Measurements from ENCODE around the gene ZNF493. TPM values are rescaled to one million over a fixed set of nuclear protein-coding genes. Genes with fewer than 3 reads are reported as not detected.

Gene ZNF493
- 10 to 100 TPM; 10.3 to 10.9 TPM for total RNA-seq

GRCh38 chr19:21396893-21397572, at the start of gene ZNF493:
ZNF493 (plus strand) TSS chr19:21397133; CDS start chr19:21397238, 105 bp downstream.
- peak; percentile 97 for DNase-seq
- Mint-ChIP-seq H3K9me3 (peaks cover 16% of the 10 kb centered on the region), H3K27me3 (ENCODE audit: low read depth) (no peaks in the 10 kb centered on the region), H3K4me1 (ENCODE audit: low read depth) (peaks cover 21% of the 10 kb centered on the region), H3K36me3 (ENCODE audit: low read depth) (peaks cover 39% of the 10 kb centered on the region), H3K27ac (peak within 1 kb of the TSS; percentile 92), H3K4me3 (peak within 1 kb of the TSS; percentile 96)
- intact Hi-C loops (cut with micrococcal nuclease), result loop anchor here (1.0 to 10.0 kb wide), 11 partner anchors 39 to 832 kb away; partner anchors contain the start of genes ZNF429, ZNF430, ZNF431 and ZNF66
- CTCF ChIA-PET, result no interaction called here

GRCh38 chr19:21352830-21353229, 44.1 kb upstream of the ZNF493 start:
- H3K27me3 Mint-ChIP-seq (ENCODE audit: low read depth), result no peaks in the 10 kb centered on the region
- CTCF ChIA-PET, result interaction anchor here (0.6 kb wide), 1 partner anchor 282 kb away, joined by 4 read pairs; no protein-coding TSS in a partner anchor
- no peak overlapping the region for H3K4me3 Mint-ChIP-seq
- no peak for DNase-seq
- intact Hi-C loops (cut with micrococcal nuclease), result loop anchor here (10.0 kb wide), 1 partner anchor 358 kb away; no protein-coding TSS in a partner anchor
- H3K27ac Mint-ChIP-seq, result no peak overlapping the region
- peaks cover 2% of the 10 kb centered on the region for H3K4me1 Mint-ChIP-seq (ENCODE audit: low read depth)
- H3K36me3 Mint-ChIP-seq (ENCODE audit: low read depth), result no peaks in the 10 kb centered on the region
- peaks cover 14% of the 10 kb centered on the region for H3K9me3 Mint-ChIP-seq

GRCh38 chr19:21358768-21359451, 38.0 kb upstream of the ZNF493 start, which contains the start of gene ZNF738:
ZNF738 (plus strand) TSS chr19:21359000; CDS start chr19:21359141, 141 bp downstream.
- intact Hi-C loops (cut with micrococcal nuclease), result loop anchor here (1.0 to 10.0 kb wide), 7 partner anchors 30 to 583 kb away; partner anchors contain the start of genes ZNF429, ZNF493, ZNF66 and ZNF708
- H3K4me1 Mint-ChIP-seq (ENCODE audit: low read depth), result peaks cover 8% of the 10 kb centered on the region
- peak within 1 kb of the TSS; percentile 93 for H3K27ac Mint-ChIP-seq
- CTCF ChIA-PET, result interaction anchor here (0.6 kb wide), 1 partner anchor 38 kb away, joined by 3 read pairs; no protein-coding TSS in a partner anchor
- peak within 1 kb of the TSS; percentile 99 for H3K4me3 Mint-ChIP-seq
- no peaks in the 10 kb centered on the region for H3K9me3 Mint-ChIP-seq
- no peaks in the 10 kb centered on the region for H3K27me3 Mint-ChIP-seq (ENCODE audit: low read depth)
- DNase-seq, result peak; percentile 93
- peaks cover 28% of the 10 kb centered on the region for H3K36me3 Mint-ChIP-seq (ENCODE audit: low read depth)

- Mint-ChIP-seq H3K36me3 (ENCODE audit: low read depth) (peaks cover 55% of the 10 kb centered on the region), H3K4me1 (ENCODE audit: low read depth) (peaks cover 8% of the 10 kb centered on the region), H3K27ac (no peak overlapping the region), H3K4me3 (no peak overlapping the region), H3K9me3 (peaks cover 6% of the 10 kb centered on the region), H3K27me3 (ENCODE audit: low read depth) (no peaks in the 10 kb centered on the region)
- DNase-seq, result no peak
- CTCF ChIA-PET, result no interaction called here
- intact Hi-C loops (cut with micrococcal nuclease), result no loop called here
Observed at GRCh38 chr19:21362291-21362690, 34.6 kb upstream of the ZNF493 start.

GRCh38 chr19:21383980-21384582, 12.9 kb upstream of the ZNF493 start:
- CTCF ChIA-PET, result no interaction called here
- H3K9me3 Mint-ChIP-seq, result peaks cover 70% of the 10 kb centered on the region
- H3K36me3 Mint-ChIP-seq (ENCODE audit: low read depth), result peaks cover 56% of the 10 kb centered on the region

GRCh38 chr19:21396121-21396520, 812 bp upstream of the ZNF493 start:
- Mint-ChIP-seq H3K27ac (no peak overlapping the region), H3K4me1 (ENCODE audit: low read depth) (peaks cover 21% of the 10 kb centered on the region), H3K4me3 (no peak overlapping the region), H3K36me3 (ENCODE audit: low read depth) (peaks cover 39% of the 10 kb centered on the region), H3K27me3 (ENCODE audit: low read depth) (no peaks in the 10 kb centered on the region), H3K9me3 (peaks cover 17% of the 10 kb centered on the region)
- CTCF ChIA-PET, result no interaction called here
- DNase-seq, result no peak
- intact Hi-C loops (cut with micrococcal nuclease), result loop anchor here (2.0 to 10.0 kb wide), 7 partner anchors 79 to 619 kb away; partner anchors contain the start of genes ZNF429, ZNF430, ZNF431 and ZNF66

More at GRCh38 chr19:21383980-21384582, 12.9 kb upstream of the ZNF493 start:
- intact Hi-C loops (cut with micrococcal nuclease), result no loop called here
- H3K4me1 Mint-ChIP-seq (ENCODE audit: low read depth), result no peaks in the 10 kb centered on the region
- no peak overlapping the region for H3K4me3 Mint-ChIP-seq
- DNase-seq, result no peak
- H3K27ac Mint-ChIP-seq, result no peak overlapping the region
- H3K27me3 Mint-ChIP-seq (ENCODE audit: low read depth), result no peaks in the 10 kb centered on the region

- Mint-ChIP-seq H3K9me3 (peaks cover 19% of the 10 kb centered on the region), H3K27me3 (ENCODE audit: low read depth) (no peaks in the 10 kb centered on the region), H3K4me3 (no peak overlapping the region), H3K36me3 (ENCODE audit: low read depth) (peaks cover 51% of the 10 kb centered on the region), H3K4me1 (ENCODE audit: low read depth) (peaks cover 28% of the 10 kb centered on the region), H3K27ac (no peak overlapping the region)
- CTCF ChIA-PET, result interaction anchor here (0.7 kb wide), 1 partner anchor 85 kb away, joined by 3 read pairs; no protein-coding TSS in a partner anchor
- intact Hi-C loops (cut with micrococcal nuclease), result loop anchor here (5.0 to 10.0 kb wide), 4 partner anchors 257 to 477 kb away; partner anchors contain the start of genes ZNF430, ZNF431 and ZNF85
- DNase-seq, result no peak
Observed at GRCh38 chr19:21398851-21399250, 1.9 kb downstream of the ZNF493 start.

- CTCF ChIA-PET, result no interaction called here
- Mint-ChIP-seq H3K27ac (no peak overlapping the region), H3K27me3 (ENCODE audit: low read depth) (no peaks in the 10 kb centered on the region), H3K4me3 (no peak overlapping the region), H3K9me3 (peaks cover 25% of the 10 kb centered on the region), H3K4me1 (ENCODE audit: low read depth) (peaks cover 27% of the 10 kb centered on the region), H3K36me3 (ENCODE audit: low read depth) (peaks cover 70% of the 10 kb centered on the region)
- intact Hi-C loops (cut with micrococcal nuclease), result no loop called here
- DNase-seq, result no peak
Observed at GRCh38 chr19:21402303-21402985, 5.5 kb downstream of the ZNF493 start.

GRCh38 chr19:21410166-21410565, 13.2 kb downstream of the ZNF493 start:
- Mint-ChIP-seq H3K9me3 (peaks cover 31% of the 10 kb centered on the region), H3K27me3 (ENCODE audit: low read depth) (no peaks in the 10 kb centered on the region), H3K4me3 (no peak overlapping the region), H3K4me1 (ENCODE audit: low read depth) (no peaks in the 10 kb centered on the region), H3K36me3 (ENCODE audit: low read depth) (peaks cover 78% of the 10 kb centered on the region), H3K27ac (no peak overlapping the region)
- intact Hi-C loops (cut with micrococcal nuclease), result no loop called here
- CTCF ChIA-PET, result no interaction called here
- DNase-seq, result no peak

GRCh38 chr19:21422244-21422643, 25.3 kb downstream of the ZNF493 start:
- Mint-ChIP-seq H3K36me3 (ENCODE audit: low read depth) (peaks cover 68% of the 10 kb centered on the region), H3K4me3 (no peak overlapping the region), H3K27me3 (ENCODE audit: low read depth) (no peaks in the 10 kb centered on the region), H3K9me3 (peaks cover 76% of the 10 kb centered on the region), H3K27ac (no peak overlapping the region), H3K4me1 (ENCODE audit: low read depth) (no peaks in the 10 kb centered on the region)
- intact Hi-C loops (cut with micrococcal nuclease), result no loop called here
- no peak for DNase-seq
- CTCF ChIA-PET, result no interaction called here

- intact Hi-C loops (cut with micrococcal nuclease), result no loop called here
- H3K27me3 Mint-ChIP-seq (ENCODE audit: low read depth), result no peaks in the 10 kb centered on the region
- H3K27ac Mint-ChIP-seq, result no peak overlapping the region
- H3K36me3 Mint-ChIP-seq (ENCODE audit: low read depth), result peaks cover 57% of the 10 kb centered on the region
- no peak for DNase-seq
- H3K4me1 Mint-ChIP-seq (ENCODE audit: low read depth), result no peaks in the 10 kb centered on the region
- CTCF ChIA-PET, result no interaction called here
- no peak overlapping the region for H3K4me3 Mint-ChIP-seq
- H3K9me3 Mint-ChIP-seq, result peaks cover 65% of the 10 kb centered on the region
Observed at GRCh38 chr19:21423057-21424041, 26.4 kb downstream of the ZNF493 start.

Measured in activated naive CD4-positive, alpha-beta T cell treated with anti-CD3 and anti-CD28 coated beads for 36 hours (primary cell).